Panc1 (cell line): Measurements from ENCODE around the gene CMTR2.

Experiments
- CTCF ChIP-seq: fragments of 450-650 bp; IDR thresholded peaks from 2 replicates; pipeline ENCODE4 v1.5.1; 2017; ENCODE audit warnings: mild to moderate bottlenecking
- REST ChIP-seq, 2 experiments: IDR thresholded peaks; 2 replicates each; pipeline ENCODE4 v1.6.1; 2011 to 2012; ENCODE audit warnings: low read depth in 2 of 2, control low read depth in 1 of 2, low read length in 1 of 2, mild to moderate bottlenecking in 1 of 2, moderate library complexity in 1 of 2; ENCODE audit not compliant: insufficient read depth in 1 of 2

GRCh38 chr16:71288570-71288889, 672 bp downstream of the CMTR2 start:
- TF ChIP-seq REST (IDR thresholded peaks at IDR 0.05; ENCODE audit: insufficient read depth in 1 of 2, low read depth in 2 of 2, low read length in 1 of 2), result no peak
- no peak for TF ChIP-seq CTCF
